HG03097 (cell line): ENCODE data around the gene VAV2.
A peak's percentile ranks its signal among the peaks of the same experiment; 100 is the strongest.

Experiments used
- ATAC-seq: cut with Tn5 transposase; IDR thresholded peaks from one replicate; pipeline ENCODE4 v1.9.1; 2021; ENCODE audit not compliant: unreplicated experiment, low FRiP score

The VAV2 gene

GRCh38 chr9:133956520-133957076 is 35.5 kb downstream of the VAV2 start:
- ATAC-seq = no peak

GRCh38 chr9:133955821-133956411 is 36.2 kb downstream of the VAV2 start:
- ATAC-seq = no peak

GRCh38 chr9:133954862-133955529 is 37.1 kb downstream of the VAV2 start:
- ATAC-seq = no peak

GRCh38 chr9:133953976-133954709 is 38.0 kb downstream of the VAV2 start:
- no peak for ATAC-seq

- ATAC-seq = no peak
These were observed 38.5 kb downstream of the VAV2 start for GRCh38 chr9:133953621-133953975.

- no peak for ATAC-seq
These were observed 39.2 kb downstream of the VAV2 start for GRCh38 chr9:133952598-133953550.

GRCh38 chr9:133951265-133951664 is 40.9 kb downstream of the VAV2 start:
- no peak for ATAC-seq

- no peak for ATAC-seq
These were observed 41.5 kb downstream of the VAV2 start for GRCh38 chr9:133950629-133951111.

GRCh38 chr9:133950192-133950591 is 41.9 kb downstream of the VAV2 start:
- no peak for ATAC-seq

GRCh38 chr9:133949486-133950061 is 42.5 kb downstream of the VAV2 start:
- ATAC-seq = no peak

- no peak for ATAC-seq
These were observed 43.3 kb downstream of the VAV2 start for GRCh38 chr9:133948561-133949485.

- no peak for ATAC-seq
These were observed 44.0 kb downstream of the VAV2 start for GRCh38 chr9:133948131-133948530.

- ATAC-seq = no peak
These were observed 45.2 kb downstream of the VAV2 start for GRCh38 chr9:133946840-133947486.

GRCh38 chr9:133945977-133946753 is 46.0 kb downstream of the VAV2 start:
- ATAC-seq = no peak

- ATAC-seq = peak; percentile 55
These were observed 46.7 kb downstream of the VAV2 start for GRCh38 chr9:133945314-133945975.

- no peak for ATAC-seq
These were observed 47.4 kb downstream of the VAV2 start for GRCh38 chr9:133944746-133945135.
